ENCODE results near the gene OSCP1. TPM values are rescaled to one million over a fixed set of nuclear protein-coding genes. Genes with fewer than 3 reads are reported as not detected.

Gene OSCP1
- total RNA-seq, 1 donor from 2014 or later = 7.3 TPM

DNA sequence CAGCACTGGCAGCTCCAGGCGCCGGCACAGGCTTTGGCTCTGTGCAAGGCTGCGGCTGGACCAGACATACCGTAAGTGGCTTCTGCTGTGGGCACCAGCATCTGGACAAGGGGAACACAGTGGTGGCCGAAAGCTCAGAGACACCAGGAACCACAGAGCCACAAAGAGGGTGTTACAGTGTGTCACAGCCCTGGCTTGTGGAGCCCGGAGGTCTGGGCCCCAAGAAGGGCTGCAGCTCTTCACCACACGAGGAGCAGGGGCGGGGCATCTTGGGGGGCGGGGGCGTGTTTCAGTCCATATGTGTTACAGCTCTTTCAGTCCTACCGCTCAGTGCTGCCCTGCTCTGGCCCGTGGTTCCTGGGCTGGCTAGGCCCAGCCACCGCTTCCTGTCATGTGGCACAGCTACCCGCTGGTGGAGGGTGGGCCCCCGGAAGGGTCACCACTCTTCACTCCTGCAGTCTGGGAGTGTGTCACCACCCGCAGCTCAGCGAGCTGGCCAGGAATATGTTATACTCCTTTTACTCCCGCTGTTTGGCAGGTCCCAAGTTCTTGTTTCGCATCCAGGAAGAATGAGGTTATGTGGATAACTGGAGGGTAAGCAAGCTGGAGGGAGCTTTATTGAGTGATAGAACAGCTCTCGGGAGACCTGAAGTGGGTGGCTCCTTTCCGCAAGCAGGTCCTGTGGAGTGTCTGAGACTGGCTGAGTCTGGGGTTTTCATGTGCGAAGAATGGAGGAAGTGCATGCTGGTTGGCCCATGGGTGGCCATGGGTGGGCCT lies 49.2 kb downstream of the OSCP1 start:
- peak; percentile 54 for ATAC-seq

DNA sequence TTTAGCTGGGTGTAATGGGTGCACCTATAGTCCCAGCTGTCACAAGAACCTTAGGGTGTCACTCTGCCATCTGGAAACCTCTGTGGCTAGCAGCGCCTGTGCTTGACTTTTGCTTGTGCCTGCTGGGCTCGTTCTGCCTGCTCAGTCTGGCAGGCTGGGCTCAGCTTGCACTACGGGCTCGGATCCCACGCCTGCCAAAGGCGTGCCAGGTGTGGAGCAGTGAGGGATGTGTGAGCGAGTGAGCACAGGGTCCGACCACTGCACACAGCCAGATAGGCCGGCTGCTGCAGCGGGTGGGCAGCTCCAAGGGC lies 49.8 kb downstream of the OSCP1 start:
- ATAC-seq = peak; percentile 25

DNA sequence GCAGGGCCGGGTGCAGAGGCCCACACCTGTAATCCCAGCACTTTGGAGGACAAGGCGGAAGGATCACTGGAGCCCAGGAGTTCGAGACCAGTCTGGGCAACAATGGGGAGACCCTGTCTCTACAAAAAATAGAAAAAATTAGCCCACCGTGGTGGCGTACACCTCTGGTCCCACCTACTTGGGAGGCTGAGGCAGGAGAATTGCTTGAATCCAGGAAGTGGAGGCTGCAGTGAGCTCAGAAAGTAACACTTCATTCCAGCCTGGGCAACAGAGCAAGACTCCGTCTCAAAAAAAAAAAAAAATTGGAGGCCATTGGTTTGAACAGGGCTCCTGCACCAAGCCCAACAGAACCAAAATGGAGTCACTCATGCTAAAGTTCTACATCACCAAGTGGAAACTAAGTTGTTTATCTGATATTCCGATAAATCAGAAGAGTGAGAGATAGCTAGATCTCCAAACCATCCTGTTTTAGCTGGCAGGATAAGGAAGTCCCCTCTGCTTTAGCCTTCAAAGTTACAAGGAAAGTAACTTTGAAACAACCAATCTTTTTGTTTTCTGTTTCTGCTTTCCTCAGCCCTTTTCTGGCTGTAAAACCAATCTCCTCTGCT lies 51.8 kb downstream of the OSCP1 start:
- ATAC-seq = no peak

DNA sequence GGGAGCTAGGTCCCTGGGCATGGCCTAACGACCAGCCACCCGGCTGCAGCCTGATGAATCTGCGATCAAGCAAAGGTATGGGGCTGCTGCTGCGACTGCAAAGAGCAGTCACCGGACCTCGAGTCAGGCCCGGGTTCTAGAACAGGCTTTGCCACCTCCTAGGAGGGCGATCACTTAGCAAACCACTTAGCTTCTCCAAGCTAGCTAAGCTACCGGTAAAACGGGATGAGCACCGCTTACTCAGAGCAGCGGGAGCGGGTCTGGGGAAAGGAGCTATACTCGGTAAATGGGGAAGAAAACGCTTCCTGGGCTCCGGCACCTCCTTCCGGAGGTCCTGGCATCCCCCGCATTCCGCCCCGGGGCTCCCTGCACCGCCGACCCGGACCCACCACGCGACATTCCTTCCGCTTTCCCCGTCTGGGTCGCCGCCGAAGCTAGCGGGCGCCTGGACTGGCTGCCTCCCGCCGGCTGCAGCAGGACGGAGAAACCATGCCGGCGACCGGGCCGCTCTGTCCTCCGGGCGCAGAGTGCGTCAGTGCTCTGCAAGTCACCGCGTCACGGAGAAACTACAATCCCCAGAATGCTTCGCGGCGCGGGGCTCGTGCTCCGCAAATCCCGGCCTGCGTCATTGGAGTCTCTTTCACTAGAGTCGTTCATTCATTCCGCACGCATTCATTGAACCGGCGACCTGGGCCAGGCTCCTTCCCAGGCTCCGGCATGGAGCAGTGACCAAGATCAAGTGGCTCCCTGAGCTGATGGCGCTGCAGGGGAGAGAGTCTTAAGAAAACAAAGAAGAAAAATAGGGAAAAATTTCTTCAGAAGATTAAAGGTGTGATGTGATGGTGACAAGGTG lies 52.6 kb downstream of the OSCP1 start, which contains the start of gene LSM10:
Gene LSM10, minus strand, starts transcription at position 531 of the 853 bp plus-strand sequence. CDS start 3,779 bp downstream, outside the sequence.
- ATAC-seq = peak; percentile 90

DNA sequence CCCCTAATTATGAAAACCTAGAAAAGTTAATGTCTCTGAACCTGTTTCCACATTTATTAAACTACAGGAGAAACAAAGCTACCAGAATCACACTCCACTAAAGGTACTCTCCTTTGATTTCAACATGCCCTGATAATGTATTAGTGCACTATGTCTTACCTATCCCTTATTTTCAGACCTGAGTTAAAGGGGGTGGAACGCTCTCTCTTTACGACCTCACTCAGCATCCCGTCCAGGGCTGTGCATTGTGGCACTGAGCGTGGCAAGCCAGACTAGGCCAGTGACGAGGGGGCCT lies 53.2 kb downstream of the OSCP1 start:
- peak; percentile 44 for ATAC-seq

DNA sequence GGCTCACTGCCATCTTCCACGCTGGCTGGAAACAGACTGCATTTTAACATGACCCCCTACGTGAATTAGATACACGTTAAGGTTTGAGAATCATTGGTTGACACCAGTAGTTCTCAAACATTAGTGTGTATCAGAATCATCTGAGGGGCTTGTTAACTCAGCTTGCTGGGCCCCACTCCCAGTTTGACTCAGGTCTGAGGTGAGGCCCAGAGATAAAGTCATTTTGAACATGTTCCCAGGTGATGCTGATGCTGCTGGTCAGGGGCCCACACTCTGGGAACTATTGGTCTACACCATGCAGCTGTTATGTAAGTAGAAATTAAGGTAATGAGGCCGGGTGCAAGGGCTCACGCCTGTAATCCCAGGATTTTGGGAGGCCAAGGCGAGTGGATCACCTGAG lies 53.9 kb downstream of the OSCP1 start:
- no peak for ATAC-seq

DNA sequence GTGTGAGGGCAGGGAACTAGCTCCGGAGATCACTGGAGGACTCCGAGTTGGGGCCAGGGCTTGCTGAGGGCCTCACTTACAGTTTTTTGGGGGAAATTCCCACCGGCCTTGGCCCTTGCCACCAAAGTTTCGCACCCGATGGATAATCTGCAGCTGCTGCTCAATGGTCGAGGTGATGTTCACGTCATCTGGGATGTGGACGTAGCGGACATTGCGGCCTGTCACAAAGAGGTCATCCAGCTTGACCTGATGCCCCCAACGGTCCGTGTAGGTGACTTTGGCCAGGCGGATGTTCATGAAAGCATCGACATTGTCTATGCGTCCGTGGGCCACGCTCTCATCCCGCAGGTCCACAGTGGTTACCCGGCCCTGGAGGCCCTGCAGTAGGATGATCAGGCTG lies 56.6 kb downstream of the OSCP1 start:
- no peak for ATAC-seq

DNA sequence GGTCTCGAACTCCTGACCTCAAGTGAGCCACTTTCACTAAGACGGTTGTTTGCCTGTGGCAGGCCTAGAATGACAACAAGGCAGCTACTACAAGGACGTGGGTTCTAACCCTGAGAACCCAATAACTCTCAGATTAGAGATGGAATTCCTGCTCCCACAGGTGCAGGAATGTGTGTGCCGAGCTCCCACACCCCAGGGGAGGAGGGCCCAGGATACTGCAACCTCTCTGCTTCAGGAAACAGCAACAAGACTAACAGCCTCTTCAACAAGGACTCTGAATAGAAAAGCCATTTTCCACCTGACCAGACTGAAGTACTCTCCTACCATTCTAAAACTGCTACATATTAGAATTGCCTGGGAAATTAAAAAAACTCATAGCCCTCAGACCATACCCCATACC lies 57.4 kb downstream of the OSCP1 start:
- no peak for ATAC-seq

DNA sequence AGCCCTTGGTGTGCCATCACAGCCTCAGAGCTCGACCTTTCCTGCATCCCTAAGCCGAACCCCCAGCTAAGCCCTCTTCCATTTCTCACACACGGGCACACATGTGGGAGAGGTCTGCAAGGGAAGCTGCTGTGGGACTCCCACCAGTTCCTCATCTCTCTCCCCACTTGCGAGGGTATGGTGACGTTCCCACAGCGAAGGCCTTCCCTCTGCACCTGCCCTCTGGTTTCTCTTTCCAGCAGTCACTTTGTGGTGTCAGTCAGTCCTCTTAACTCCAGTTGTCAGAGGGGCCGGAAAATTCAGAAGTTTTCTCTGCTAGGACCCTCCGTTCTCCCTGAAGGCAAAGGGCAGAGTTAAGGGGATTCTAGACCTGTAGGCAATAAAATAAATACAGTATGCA lies 59.0 kb downstream of the OSCP1 start:
- ATAC-seq = no peak

DNA sequence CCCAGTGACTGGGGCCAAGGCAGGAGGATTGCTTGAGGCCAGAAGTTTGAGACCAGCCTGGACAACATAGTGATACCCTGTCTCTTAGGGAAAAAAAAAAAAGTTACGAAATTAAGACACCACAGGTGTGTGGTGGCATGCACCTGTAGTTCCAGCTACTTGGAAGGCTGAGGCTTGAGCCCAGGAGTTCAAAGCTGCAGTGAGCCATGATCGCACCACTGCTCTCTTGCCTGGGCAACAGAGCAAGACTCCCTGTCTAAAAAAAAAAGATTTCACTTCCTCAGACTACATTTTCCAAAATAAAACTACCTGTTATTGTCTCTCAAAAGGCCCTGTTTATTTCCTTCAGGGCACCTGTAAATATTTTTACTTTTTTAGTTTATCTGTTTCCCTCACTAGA lies 59.8 kb downstream of the OSCP1 start:
- no peak for ATAC-seq

DNA sequence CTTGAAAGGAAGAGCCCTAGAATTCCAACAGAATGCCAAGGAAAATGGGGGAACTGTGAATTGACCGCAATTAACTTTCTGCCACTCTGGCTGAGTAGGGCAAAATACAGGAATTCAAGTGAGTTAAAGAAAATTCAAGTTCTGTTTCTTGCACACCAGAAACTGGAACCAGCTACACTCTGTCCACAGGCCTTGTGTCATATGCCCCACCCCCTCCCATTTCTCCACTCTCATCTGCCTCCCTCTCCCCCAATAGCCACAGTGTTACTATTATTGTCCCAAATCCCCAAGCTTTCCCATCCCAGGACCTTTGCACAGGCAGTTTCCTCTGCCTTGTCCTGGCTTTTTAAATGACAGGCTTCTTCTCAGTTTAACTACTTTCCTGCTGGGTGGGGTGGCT lies 60.3 kb downstream of the OSCP1 start:
- no peak for ATAC-seq

DNA sequence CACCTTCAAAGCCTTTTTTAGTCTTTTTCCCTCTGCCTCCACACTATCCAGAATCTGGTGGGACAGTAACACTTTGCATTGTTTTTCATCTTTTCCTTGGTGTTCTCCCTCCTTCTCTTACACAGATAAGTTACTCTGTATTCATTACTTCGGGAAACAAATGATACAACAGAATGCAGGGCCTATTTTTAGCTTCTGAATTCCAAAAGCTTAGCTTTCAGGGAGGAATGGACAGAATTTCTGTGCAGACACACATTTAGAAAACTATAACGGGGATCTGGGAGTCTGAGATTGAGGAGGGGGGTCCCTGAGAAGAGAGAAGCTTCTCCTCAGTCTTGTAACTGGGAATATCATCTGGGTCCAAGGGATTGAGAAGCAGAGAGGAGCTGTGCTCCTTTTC lies 61.0 kb downstream of the OSCP1 start:
- no peak for ATAC-seq

DNA sequence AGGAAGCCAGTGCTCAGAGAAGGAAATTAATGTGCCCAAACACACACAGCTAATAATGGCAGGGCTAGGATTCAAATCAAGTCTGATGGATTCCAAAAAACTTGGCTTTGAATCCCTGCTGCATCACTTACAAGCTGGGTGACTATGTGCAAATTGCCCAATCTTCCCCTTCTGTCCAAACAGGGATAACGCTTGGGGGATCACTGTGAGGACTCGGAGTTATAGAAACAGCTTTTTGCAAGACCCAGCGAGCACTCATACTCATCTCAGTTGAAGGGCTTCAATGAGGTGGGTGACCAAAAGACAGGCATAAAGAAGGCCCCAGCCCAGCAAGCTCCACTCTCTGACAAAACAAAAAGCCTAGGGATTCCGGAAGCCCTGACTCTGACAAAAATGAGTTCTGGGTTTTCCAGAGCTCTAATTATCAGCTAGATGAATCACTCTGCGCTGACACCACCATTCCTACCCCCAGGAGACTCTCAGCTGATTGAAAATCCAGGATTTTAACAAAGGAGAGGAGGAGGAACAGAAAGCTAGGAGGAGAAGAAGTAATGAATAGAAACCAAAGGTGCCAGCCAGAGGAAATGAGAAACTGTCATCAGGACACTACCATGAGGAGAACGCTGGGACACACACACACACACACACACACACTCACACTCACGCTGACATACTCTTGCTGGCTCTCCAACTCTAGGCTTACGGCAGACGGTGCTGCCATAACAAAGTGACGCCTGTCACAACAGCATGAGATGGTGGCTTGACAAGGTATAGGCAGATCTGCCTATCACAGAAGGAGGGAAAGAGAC lies 62.9 kb downstream of the OSCP1 start:
- ATAC-seq = no peak

DNA sequence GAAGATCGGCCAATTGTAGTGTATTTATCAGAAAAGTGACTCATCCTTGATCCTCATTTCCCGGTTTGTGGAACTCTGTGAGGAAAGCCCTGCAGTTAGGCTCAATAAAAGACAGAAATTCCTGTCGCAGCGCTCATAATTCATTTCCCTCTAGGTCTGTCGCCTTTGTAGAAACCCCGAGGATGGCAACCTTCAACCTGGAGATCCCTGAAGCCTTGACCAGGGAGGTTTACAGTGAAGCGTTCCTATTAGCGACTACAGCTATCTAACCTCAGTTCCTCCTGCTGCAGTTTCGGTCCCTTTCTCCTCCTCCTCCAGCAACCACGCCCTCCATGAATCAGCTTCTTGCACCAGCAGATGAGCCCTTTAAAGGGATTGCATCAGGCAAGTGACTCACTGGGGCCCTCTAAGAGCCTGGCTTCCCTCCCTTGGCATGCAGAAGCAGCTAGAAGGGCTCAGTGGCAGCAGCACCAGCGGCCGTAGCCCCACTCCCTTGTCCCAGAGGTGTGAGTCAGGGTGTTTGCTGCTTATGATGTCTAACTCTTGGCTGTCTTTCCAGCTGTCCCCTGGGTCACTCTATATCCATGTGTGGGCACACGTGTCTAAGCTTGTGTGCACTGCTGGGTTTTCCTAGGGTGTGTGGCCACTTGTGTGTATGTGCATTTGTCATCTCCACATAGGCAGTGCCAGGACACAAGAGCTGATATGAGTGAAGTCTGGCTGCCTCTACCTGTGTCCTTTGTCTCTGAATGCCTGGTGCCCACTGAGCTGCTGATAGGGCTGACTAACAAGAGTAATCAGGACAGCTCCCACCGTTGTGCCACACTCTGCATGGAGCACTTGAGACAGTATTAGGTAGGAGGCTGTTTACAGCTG lies 63.7 kb downstream of the OSCP1 start:
- ATAC-seq = peak; percentile 87

DNA sequence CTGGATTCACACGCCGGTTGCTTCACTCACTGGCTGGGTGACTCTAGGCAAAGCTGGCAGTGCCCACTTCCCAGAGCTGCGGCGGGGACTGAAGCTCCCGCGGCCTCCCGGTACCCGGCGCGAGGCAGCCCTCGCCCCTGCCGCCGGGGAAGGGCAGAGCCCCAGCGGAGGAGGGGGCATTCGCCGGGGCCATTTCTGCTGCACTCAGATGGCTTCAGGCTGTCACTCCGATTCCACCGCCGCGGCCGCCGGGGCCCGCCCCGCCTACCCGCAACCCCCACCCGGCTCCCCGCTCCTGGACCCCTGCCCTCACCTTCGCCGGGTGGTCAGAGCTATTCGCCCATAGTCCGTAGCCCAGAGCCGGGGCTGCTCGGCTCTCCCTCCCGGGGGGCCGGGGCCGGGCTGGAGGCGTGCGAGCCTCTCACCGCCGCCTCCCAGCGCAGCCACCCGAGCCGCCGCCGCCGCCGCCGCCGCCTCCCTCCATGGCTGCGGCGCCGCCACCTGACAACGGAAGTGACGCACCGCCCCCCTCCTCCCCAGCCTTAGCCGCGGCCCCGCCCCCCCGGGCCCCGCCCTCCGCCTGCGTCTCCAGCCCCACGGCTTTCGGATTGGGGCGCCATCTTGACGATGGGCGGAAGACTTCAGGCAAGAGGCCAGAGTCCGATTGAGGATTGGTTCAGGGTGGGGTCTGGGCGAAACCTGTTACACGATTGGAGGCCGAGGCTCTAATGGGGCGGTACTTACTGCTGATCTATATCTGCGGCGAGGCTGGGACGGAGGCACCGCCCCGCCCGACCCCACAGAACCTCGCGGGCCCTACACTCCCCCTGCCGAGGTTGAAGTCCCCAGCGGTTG lies 64.6 kb downstream of the OSCP1 start, which contains the start of gene STK40:
Gene STK40, minus strand, starts transcription at position 515 of the 855 bp plus-strand sequence. CDS start 24,592 bp downstream, outside the sequence.
- peak; percentile 85 for ATAC-seq

DNA sequence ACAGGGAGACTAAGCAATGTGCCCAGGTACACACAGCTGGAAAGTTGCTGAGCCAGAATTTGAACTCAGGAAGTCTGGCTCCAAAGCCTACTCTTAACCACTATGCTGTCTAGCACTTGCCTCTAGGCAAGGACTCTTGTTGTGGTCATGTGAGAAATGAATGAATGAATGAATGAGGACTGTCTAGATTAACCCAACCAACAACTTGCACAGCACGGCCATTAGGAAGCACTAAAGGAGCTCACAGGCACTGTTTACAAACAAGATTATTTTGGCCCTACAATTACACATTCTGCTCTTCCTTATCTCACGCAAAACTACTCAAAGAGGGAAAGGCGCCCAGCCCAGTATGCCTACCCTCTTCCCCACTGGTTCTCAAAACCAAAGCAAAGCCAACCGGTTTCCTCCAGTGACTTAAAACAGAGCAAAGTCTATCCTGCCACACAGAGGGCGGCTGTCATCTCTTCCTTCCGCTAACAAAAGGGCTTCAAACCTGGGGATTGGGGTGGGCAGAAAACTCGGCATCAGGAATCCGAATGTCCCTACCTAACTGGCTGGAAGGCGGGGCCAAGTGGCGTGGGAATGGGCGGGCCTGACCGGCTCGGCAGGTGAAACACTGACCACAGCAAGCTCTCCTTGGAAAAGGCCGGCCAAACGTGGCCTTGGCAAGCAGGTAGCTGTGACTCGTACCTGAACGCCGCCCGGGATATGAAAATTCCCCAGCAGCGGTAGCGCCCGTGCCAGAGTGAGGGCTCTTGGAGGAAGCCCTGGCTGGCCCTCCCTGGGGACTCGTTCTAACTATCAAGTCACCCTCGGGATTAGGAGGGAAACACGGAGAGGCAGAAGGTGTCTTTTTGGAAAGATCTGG lies 65.5 kb downstream of the OSCP1 start:
- ATAC-seq = peak; percentile 1

DNA sequence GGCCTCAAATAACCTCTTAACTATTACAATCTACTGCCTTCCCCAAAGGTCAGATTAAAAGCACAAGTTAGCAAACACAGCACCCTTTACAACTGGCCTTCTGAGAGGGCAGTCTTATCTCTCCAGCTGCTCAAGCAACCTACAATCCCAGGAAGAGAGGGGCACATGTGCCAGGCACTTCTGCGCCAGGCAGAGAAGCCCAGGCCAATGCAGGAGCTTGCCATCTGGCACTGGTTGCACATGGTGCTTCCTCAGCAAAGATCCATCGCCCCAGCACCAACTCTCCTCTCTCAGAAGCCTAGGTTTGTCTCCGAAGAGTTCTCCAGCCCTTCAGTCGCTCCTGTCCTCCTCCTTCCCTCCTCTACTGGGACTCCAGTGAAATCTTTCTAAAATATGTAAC lies 67.0 kb downstream of the OSCP1 start:
- no peak for ATAC-seq

DNA sequence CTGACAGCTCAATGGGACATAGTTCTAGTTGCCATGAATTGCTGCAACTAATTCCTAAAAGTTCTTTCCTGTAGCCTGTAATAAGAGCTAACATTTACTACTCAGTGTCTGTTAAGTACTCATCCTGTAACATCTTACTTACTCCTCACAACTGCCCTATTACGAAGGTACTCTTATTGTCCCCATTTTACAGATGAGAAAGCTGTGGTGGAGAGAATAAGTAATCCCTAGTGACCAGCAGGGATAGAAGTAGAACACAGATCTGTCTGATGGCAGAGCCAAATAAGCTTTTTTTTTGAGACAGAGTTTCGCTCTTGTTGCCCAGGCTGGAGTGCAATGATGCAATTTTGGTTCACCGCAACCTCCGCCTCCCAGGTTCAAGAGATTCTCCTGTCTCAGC lies 67.6 kb downstream of the OSCP1 start:
- no peak for ATAC-seq

DNA sequence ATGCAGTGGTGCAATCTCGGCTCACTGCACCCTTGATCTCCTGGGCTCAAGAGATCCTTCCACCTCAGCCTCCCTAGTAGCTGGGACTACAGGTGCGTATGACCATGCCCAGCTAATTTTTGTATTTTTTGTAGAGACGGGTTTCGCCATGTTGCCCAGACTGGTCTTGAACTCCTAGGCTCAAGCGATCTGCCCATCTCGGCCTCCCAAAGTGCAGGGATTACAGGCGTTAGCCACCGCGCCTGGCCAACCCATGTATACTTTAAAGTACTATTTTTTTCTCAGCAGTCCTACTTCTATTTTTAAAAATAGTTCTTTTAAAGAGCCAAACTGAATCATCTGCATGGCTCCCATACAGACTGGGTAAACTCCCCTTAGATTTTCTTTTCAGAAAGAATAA lies 68.0 kb downstream of the OSCP1 start:
- ATAC-seq = no peak

DNA sequence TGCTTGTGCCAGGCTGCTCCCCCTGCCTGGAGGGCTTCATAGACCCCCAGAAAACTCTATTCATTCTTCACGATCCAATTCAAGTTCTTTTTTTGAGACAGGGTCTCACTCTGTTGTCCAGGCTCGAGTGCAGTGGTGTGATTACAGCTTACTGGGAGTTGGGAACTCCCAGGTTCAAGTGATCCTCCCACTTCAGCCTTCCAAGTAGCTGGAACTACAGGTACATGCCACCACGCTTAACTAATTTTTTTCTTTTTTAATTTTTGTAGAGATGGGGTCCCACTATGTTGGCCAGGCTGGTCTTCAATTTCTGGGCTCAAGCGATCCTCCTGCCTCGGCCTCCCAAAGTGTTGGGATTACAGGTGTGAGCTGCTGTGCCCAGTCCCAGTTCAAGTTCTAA lies 68.8 kb downstream of the OSCP1 start:
- no peak for ATAC-seq
